GM12892 (cell line): ENCODE data around the gene ERFL.

Source experiments
- POLR2A ChIP-seq: IDR thresholded peaks from 2 replicates; pipeline ENCODE4 v1.6.1; 2011; ENCODE audit warnings: low read depth, low read length, control low read depth
- POLR2AphosphoS5 ChIP-seq: IDR thresholded peaks from 2 replicates; pipeline ENCODE4 v1.6.1; 2011; ENCODE audit warnings: low read depth, low read length, control low read depth
- TAF1 ChIP-seq: IDR thresholded peaks from 2 replicates; pipeline ENCODE4 v1.6.1; 2011; ENCODE audit warnings: low read depth, mild to moderate bottlenecking, control low read depth, low read length, borderline replicate concordance

DNA sequence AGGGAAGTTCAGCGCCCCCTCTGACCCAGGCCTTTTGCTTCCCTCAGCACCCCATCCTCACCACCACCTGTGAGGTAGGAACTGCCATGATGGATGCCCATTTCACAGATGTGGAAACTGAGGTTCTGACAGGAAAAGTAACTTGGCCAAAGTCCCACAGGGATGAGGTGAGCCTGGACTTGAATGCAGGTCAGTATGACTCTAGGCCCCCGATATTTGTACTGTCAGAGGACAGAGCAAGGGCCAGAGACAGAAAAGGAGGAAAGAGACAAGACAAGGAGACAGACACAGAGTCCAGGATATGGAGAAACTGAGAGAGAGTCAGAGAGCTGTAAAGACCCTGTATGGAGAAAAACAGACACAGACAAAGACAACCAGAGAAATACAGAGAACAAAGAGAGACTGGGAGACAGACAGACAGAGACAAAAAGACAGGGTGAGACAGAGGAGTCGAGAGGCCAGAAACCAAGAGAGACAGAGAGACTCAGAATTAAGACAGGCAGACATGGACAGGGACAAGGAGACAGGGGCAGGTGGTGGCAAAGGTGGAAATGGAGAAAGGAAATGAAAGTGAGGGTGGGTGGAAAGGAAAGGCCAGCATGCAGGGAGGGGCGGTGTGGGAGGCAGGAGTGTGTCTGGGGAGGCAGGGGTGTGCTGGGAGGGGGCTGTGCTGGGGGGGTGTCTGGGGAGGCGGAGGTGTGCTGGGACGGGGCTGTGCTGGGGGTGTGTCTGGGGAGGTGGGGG, 5.0 kb downstream of the ERFL start:
- TF ChIP-seq POLR2AphosphoS5 = no peak
- TF ChIP-seq TAF1 = no peak
- TF ChIP-seq POLR2A = no peak
